ENCODE data around the gene ZNF705A. TPM values are rescaled to one million over a fixed set of nuclear protein-coding genes. Genes with fewer than 3 reads are reported as not detected.
"Not testable (repeated sequence)": the region's sequence is repeated elsewhere in the genome, so short reads cannot be mapped to it uniquely, and the experiment has no call there.

The ZNF705A gene
- total and polyA plus RNA-seq, 7 donors: 0.01 TPM; not detected in 6

DNA sequence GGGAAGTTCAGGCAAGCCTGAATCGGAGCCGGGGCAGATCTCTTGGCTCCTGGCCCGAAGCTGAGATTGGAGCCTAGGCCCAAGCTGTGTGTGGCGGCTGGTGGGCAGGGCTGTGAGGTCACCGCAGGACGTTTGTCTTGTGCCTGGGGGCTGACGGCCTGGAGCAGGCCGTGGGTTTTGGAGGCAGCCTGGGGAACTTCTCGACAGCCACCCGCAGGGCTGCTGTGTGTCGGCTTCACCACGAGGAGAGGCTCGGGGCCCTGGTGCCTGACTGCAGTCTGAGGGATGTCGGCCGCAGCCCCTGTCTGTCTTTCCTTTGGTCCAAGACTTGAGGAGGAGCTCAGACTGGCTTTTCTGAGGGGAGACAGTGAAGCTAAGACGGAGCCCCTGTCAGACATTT is 65.5 kb downstream of the ZNF705A start:
- DNase-seq; ATAC-seq; H3K4me3 ChIP-seq; H3K27me3 ChIP-seq (ENCODE audit: insufficient read depth in 3 of 3, low read length in 2 of 3); H3K9me3 ChIP-seq; H3K36me3 ChIP-seq (ENCODE audit: insufficient read depth in 1 of 2, low read depth in 1 of 2); H3K27ac ChIP-seq; intact Hi-C loops (cut with DNase I); H3K4me1 ChIP-seq: not testable (repeated sequence)
- WGBS, 3 donors: 90 to 93% (median 91%) methylated on average over 16 of the region's 16 CpGs

- not testable (repeated sequence) for H3K27me3 ChIP-seq (ENCODE audit: insufficient read depth in 3 of 3, low read length in 2 of 3)
Observed at GRCh38 chr12:8223646-8224045, 66.8 kb downstream of the ZNF705A start.

GRCh38 chr12:8224782-8225181 is 68.0 kb downstream of the ZNF705A start:
- DNase-seq; H3K4me3 ChIP-seq; H3K27me3 ChIP-seq (ENCODE audit: insufficient read depth in 3 of 3, low read length in 2 of 3); H3K4me1 ChIP-seq; H3K27ac ChIP-seq; H3K9me3 ChIP-seq; H3K36me3 ChIP-seq (ENCODE audit: insufficient read depth in 1 of 2, low read depth in 1 of 2); ATAC-seq; intact Hi-C loops (cut with DNase I): not testable (repeated sequence)
- 94 to 98% (median 96%) methylated on average over 11 of the region's 11 CpGs for WGBS, 3 donors

More at GRCh38 chr12:8223646-8224045, 66.8 kb downstream of the ZNF705A start:
- H3K4me1 ChIP-seq; intact Hi-C loops (cut with DNase I); H3K27ac ChIP-seq; H3K36me3 ChIP-seq (ENCODE audit: insufficient read depth in 1 of 2, low read depth in 1 of 2); H3K9me3 ChIP-seq; DNase-seq; H3K4me3 ChIP-seq; ATAC-seq: not testable (repeated sequence)
- 79 to 87% (median 81%) methylated on average over 12 to 13 of the region's 13 CpGs for WGBS, 3 donors

GRCh38 chr12:8226355-8226754 is 69.5 kb downstream of the ZNF705A start:
- Histone ChIP-seq H3K36me3 (ENCODE audit: insufficient read depth in 1 of 2, low read depth in 1 of 2) (no peaks in the 10 kb centered on the region), H3K4me1 (no peaks in the 10 kb centered on the region), H3K4me3 (no peak overlapping the region), H3K9me3 (no peaks in the 10 kb centered on the region), H3K27ac (no peak overlapping the region), H3K27me3 (ENCODE audit: insufficient read depth in 3 of 3, low read length in 2 of 3) (peaks cover 0 to 3% (median 0%) of the 10 kb centered on the region in 3 donors)
- ATAC-seq (no peak), DNase-seq (no peak)
- intact Hi-C loops (cut with DNase I): no loop called here
- no peak for TF ChIP-seq CTCF (IDR thresholded peaks at IDR 0.05)
- 85 to 90% (median 86%) methylated on average over 8 of the region's 8 CpGs for WGBS, 3 donors

- intact Hi-C loops (cut with DNase I); H3K4me1 ChIP-seq; H3K27me3 ChIP-seq (ENCODE audit: insufficient read depth in 3 of 3, low read length in 2 of 3); H3K36me3 ChIP-seq (ENCODE audit: insufficient read depth in 1 of 2, low read depth in 1 of 2); H3K9me3 ChIP-seq; ATAC-seq; H3K27ac ChIP-seq: not testable (repeated sequence)
- peak within 1 kb of the TSS; percentile 50 for H3K4me3 ChIP-seq
- peak in 1 of 2 donors; percentile 45 for DNase-seq
- WGBS, 3 donors: 36 to 48% (median 44%) methylated on average over 22 of the region's 22 CpGs
Observed at GRCh38 chr12:8226992-8227731, 70.3 kb downstream of the ZNF705A start, which contains the start of gene FAM90A1. Gene FAM90A1, minus strand, starts transcription at chr12:8227618. Its CDS starts 2,786 bp downstream, at chr12:8224832.

- DNase-seq; H3K9me3 ChIP-seq; H3K27ac ChIP-seq; H3K4me1 ChIP-seq; H3K27me3 ChIP-seq (ENCODE audit: insufficient read depth in 3 of 3, low read length in 2 of 3); H3K36me3 ChIP-seq (ENCODE audit: insufficient read depth in 1 of 2, low read depth in 1 of 2); ATAC-seq; intact Hi-C loops (cut with DNase I): not testable (repeated sequence)
- 29 to 50% (median 36%) methylated on average over 1 to 7 of the region's 7 CpGs for WGBS, 3 donors
- peak overlapping the region; percentile 50 for H3K4me3 ChIP-seq
Observed at GRCh38 chr12:8227732-8228077, 70.9 kb downstream of the ZNF705A start.

DNA sequence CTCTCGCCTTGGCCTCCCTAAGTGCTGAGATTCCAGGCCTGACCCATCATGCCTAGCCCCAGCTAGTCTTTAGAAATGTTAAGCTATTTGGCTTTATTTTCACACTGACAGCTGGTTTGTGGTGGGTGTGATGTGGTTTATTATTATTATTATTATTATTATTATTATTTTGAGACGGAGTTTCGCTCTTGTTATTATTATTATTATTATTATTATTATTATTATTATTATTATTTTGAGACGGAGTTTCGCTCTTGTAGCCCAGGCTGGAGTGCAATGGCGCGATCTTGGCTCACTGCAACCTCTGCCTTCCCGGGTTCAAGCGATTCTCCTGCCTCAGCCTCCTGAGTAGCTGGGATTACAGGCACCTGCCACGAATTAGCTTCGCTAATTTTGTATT is 71.8 kb downstream of the ZNF705A start:
- H3K36me3 ChIP-seq (ENCODE audit: insufficient read depth in 1 of 2, low read depth in 1 of 2); ATAC-seq; H3K27ac ChIP-seq; H3K27me3 ChIP-seq (ENCODE audit: insufficient read depth in 3 of 3, low read length in 2 of 3); H3K4me3 ChIP-seq; intact Hi-C loops (cut with DNase I); H3K4me1 ChIP-seq; DNase-seq; H3K9me3 ChIP-seq: not testable (repeated sequence)
- WGBS, 3 donors: 79 to 87% (median 80%) methylated on average over 10 to 11 of the region's 11 CpGs

GRCh38 chr12:8229486-8229885 is 72.7 kb downstream of the ZNF705A start:
- H3K27ac ChIP-seq; intact Hi-C loops (cut with DNase I); H3K27me3 ChIP-seq (ENCODE audit: insufficient read depth in 3 of 3, low read length in 2 of 3); ATAC-seq; H3K4me1 ChIP-seq; H3K4me3 ChIP-seq; DNase-seq; H3K9me3 ChIP-seq; H3K36me3 ChIP-seq (ENCODE audit: insufficient read depth in 1 of 2, low read depth in 1 of 2): not testable (repeated sequence)
- 52 to 62% (median 56%) methylated on average over 7 of the region's 7 CpGs for WGBS, 3 donors

Other genes starting within 250 kb of the ZNF705A start
- gene SLC2A3, start 220.8 kb upstream of the ZNF705A start, total RNA-seq: 10 to 100 TPM in 1 of 4 donors, 1 to 10 TPM in 3; 4.6 to 18.9 (median 6.9) TPM
- gene SLC2A3, start 220.8 kb upstream of the ZNF705A start, polyA plus RNA-seq: 1 to 10 TPM; 1.8 to 3.2 (median 1.9) TPM
- 10 to 100 TPM; 24.5 to 51.3 (median 37.7) TPM for gene FOXJ2, start 124.3 kb upstream of the ZNF705A start, total RNA-seq
- 10 to 100 TPM in 1 of 3 donors, 1 to 10 TPM in 2; 7.9 to 24.1 (median 9.5) TPM for gene FOXJ2, start 124.3 kb upstream of the ZNF705A start, polyA plus RNA-seq
- 1 to 10 TPM; 2.9 to 4.9 (median 4.0) TPM for gene C3AR1, start 90.7 kb upstream of the ZNF705A start, total RNA-seq
- gene C3AR1, start 90.7 kb upstream of the ZNF705A start, polyA plus RNA-seq: 1 to 10 TPM in 1 of 3 donors, under 1 TPM in 2; 0.82 to 1.4 (median 0.91) TPM
- 10 to 100 TPM; 13.8 to 19.4 (median 16.6) TPM for gene NECAP1, start 74.7 kb upstream of the ZNF705A start, total RNA-seq
- 10 to 100 TPM; 11.5 to 19.3 (median 15.9) TPM for gene NECAP1, start 74.7 kb upstream of the ZNF705A start, polyA plus RNA-seq
- gene CLEC4A, start 33.4 kb upstream of the ZNF705A start, total RNA-seq: under 1 TPM in 2 of 4 donors, not detected in 2; 0.67 to 0.68 TPM
- under 1 TPM in 2 of 3 donors, not detected in 1; 0.35 to 0.51 TPM for gene CLEC4A, start 33.4 kb upstream of the ZNF705A start, polyA plus RNA-seq
- gene FAM90A1, start 70.6 kb downstream of the ZNF705A start, total RNA-seq: under 1 TPM in 2 of 4 donors, not detected in 2; 0.10 to 0.58 TPM
- under 1 TPM in 1 of 3 donors, not detected in 2; 0.03 TPM for gene FAM90A1, start 70.6 kb downstream of the ZNF705A start, polyA plus RNA-seq